ENCODE data around the gene ZC3H13.
A peak's percentile ranks its signal among the peaks of the same experiment; 100 is the strongest.

ZC3H13 gene

GRCh38 chr13:46052319-46053161 lies at the start of gene ZC3H13:
TSS of gene ZC3H13 (minus strand) at chr13:46052746. CDS start at chr13:46045507, 7,239 bp downstream.
- DNase-seq = peak; percentile 93

DNA sequence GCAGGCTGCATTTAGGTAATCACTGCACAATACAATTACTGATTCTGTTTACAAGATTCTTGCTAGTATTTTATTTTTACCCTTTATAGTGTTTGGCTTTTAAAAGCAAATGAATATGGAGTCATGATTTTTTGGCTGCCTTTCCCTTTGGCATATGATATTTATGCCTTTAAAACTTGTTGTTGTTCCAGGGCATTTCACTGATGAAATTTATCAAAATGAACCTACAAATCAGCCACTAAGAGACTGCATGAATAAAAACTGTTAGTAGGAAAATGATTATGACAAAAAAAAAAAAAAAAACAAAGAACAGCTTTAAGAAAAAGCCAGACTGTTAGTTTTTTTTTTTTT lies 49.7 kb upstream of the ZC3H13 start:
- DNase-seq = no peak

GRCh38 chr13:46101484-46102254 lies 49.1 kb upstream of the ZC3H13 start:
- DNase-seq = no peak

- no peak for DNase-seq
These were observed 48.5 kb upstream of the ZC3H13 start for GRCh38 chr13:46101002-46101401.

GRCh38 chr13:46100191-46100815 lies 47.8 kb upstream of the ZC3H13 start:
- DNase-seq = no peak

DNA sequence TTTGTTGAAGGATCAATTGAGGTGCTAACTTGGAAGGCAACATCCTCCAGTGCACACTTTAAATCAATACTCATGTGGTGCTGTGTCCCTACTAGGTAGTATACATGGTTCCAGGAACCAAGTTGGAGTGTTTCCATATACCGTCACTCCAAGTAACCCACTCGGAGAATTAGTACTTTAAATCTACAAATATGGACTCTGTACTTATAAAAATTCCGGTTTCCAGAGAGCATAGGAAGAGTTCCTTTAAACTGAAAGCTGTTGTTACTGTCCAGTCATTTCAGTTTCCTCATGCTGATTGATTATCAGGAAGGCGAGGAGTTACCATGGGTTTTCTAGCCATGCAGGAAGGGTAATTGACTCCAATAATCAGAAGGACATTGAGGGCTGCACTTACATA lies 45.1 kb upstream of the ZC3H13 start:
- no peak for DNase-seq

DNA sequence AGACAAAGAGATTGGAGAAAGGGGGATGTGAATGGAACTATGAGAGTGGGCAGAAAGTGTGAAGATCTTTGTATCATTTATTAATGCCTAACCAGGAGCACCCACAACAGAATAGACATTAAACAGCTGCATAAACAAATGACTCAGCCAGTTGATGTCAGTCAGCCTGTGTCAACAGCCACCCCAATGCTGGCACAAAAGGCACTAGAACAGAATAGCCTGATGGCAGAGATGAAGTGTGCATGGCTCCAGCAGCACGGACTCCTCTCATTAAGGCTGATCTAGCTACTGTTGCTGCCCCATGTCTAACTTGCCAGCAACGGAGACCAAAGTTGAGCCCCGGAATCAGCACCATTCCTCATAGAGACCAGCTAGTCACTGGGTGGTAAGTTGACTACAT lies 44.5 kb upstream of the ZC3H13 start:
- DNase-seq = no peak

DNA sequence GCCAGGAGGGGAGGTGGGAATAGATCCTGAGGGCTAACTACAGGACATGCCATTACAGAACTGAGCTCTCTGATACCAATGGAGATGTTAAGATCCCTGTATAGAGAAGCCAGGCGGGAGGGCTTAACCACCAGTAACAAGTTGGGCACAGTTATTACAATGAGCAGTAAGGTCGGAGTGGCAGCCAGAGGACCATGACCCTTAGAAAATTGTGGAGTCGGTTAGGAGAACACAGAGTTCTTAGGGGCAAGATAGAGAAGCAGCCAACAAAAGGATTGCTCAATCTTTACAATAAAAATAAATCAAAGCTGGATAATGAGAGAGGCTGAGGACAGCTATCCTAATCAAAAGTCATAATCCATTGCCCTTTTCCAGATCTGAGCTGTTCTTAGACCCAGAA lies 41.9 kb upstream of the ZC3H13 start:
- no peak for DNase-seq

- no peak for DNase-seq
These were observed 36.4 kb upstream of the ZC3H13 start for GRCh38 chr13:46088821-46089562.

- DNase-seq = no peak
These were observed 34.9 kb upstream of the ZC3H13 start for GRCh38 chr13:46087481-46087880.

DNA sequence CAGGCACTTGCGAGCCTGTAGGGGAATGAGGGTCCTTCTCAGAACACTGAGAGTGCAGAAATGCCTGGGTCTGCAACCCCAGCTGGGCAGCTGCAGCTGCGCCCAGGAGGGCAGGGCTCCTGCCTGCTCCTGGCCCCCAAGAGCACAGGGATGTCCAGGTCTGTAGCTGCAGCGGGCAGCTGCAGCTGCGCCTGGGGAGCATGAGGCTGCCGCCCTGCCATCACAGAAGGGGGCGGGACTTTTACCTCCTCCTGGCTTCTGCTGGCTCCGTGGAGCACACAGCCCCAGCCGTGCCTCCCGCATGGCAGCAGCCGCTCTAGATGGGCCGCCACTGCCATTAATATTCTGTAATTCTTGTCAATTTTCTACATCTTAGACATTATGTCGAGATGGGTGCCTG lies 34.4 kb upstream of the ZC3H13 start:
- DNase-seq = no peak

- DNase-seq = no peak
These were observed 33.9 kb upstream of the ZC3H13 start for GRCh38 chr13:46086421-46086922.

GRCh38 chr13:46085737-46086136 lies 33.2 kb upstream of the ZC3H13 start:
- DNase-seq = no peak

DNA sequence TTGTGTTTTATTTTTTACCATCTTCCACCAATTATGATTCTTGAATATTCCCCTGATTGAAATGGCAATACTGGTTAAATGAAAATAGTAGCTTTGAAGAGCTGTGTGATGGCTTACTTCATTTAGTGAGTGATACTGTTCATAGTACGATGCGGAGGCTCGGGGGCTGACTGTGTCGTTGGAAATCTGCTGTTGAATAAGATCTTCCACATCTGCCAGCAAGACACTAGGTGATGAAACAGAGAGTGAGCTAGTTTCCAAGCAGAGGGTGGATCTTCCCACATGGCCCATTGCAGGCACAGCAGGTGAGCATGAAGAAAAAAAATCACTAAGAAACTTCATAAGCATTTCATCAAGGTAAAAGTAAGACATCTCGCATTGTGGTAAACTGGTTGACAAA lies 29.8 kb upstream of the ZC3H13 start:
- DNase-seq = no peak

GRCh38 chr13:46079770-46080169 lies 27.2 kb upstream of the ZC3H13 start:
- DNase-seq = no peak

DNA sequence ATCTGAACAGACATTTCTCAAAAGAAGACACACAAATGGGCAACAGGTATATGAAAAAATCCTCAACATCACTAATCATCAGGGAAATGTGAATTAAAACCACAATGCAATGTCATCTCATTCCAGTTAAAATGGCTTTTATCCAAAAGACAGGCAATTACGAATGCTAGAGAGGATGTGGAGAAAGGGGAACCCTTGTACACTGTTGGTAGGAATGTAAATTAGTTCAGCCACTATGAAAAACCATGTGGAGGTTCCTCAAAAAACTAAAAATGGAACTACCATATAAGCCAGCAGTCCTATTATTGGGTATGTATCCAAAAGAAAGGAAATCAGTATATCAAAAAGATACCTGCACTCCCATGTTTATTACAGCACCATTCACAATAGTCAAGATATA lies 24.7 kb upstream of the ZC3H13 start:
- no peak for DNase-seq

- no peak for DNase-seq
These were observed 24.3 kb upstream of the ZC3H13 start for GRCh38 chr13:46076827-46077226.

DNA sequence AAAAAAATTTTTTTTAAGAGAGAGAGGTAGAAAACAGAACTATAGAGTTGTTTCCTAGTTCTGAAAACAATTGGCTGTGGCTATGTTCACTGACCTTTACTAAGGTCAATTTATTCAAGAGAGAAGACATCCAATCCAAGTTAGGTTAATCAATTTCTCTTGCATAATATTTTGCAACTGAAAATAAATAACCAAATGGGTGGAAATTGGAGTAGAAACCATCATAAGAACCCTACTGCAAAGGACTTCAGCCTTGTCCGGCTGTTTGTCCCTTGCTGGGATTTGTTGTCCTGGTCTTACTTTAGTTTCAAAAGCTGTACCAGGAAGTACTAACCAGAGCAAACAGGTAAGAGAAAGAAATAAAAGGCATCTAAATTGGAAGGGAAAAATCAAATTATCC lies 23.3 kb upstream of the ZC3H13 start:
- DNase-seq = no peak

DNA sequence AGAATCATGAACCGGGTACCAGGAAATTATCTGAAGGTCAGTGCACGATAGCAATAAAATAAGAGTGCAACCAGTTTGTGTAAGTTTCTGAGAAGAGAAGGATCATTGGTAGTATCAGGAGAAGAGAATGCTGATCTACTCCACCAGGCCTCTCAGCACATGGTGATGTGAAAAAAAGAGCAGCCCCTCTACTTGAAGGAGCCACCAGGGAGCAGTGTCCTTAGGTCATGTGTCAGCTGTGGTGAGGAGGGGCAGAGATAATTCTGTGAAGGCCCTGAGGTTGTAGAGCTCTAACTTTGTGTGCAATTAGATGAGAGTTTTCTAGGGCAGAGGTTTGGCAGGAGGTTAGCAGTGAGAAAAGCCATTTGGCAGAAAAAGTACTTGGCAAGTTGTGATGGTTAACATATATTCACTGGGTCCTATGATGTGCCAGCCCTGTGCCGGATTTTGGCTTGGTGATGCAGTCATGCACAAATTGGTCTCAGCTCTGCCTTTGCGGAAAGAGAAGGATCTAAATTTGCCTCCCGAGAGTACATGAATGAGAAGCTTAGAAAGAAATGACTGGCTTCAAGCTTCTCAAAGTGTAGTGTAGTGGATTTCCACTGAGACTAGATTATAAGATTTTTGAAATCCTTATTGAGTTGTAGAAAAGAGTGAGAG lies 19.2 kb upstream of the ZC3H13 start:
- no peak for DNase-seq

DNA sequence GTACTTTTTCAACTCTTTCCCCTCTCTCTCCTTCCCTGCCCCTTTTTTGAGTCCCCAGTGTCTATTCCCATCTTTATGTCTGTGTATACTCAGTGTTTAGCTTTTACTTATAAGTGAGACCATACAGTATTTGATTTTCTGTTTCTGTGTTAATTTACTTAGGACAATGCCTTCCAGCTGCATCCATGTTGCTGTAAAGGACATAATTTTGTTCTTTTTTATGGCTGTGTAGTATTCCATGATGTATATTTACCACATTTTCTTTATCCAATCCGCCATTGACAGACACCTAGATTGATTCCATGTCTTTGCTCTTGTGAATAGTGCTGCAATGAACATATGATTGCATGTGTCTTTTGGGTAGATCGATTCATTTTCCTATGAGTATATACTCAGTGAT lies 10.7 kb upstream of the ZC3H13 start:
- no peak for DNase-seq

DNA sequence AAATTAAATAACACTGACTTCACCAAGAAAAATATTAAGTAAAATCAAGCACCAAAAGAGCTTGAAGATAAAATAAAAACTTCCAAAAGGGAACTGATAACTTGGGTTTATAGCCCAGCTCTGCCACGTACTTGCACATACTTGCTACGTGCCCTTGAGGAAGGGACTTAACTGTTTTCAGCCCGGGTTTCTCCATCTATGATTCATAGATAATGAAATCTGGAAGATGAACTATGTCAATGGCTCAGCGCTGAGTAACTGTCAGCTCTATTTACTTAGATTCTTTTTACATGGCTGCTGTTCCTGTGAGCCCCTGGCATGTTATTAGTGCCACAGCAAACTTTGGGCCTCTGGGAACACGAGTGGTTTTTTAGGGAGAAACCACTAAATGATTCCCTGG lies 9.6 kb upstream of the ZC3H13 start:
- DNase-seq = no peak

GRCh38 chr13:46059405-46059804 lies 6.9 kb upstream of the ZC3H13 start:
- no peak for DNase-seq

All from CD4-positive, alpha-beta T cell treated with Interferon gamma for 1 hour (primary cell).